ENCODE results near the gene AAGAB. TPM values are rescaled to one million over a fixed set of nuclear protein-coding genes. Genes with fewer than 3 reads are reported as not detected.

Gene AAGAB
- total RNA-seq, 1 experiment from 2014 or later: 52.0 TPM

GRCh38 chr15:67193223-67193990 is 61.1 kb downstream of the AAGAB start:
- H3K4me2 ChIP-seq (ENCODE audit: low read length): no peak overlapping the region
- H2AFZ ChIP-seq (ENCODE audit: low read depth, low read length, poor library complexity, severe bottlenecking): no peak overlapping the region
- ATAC-seq: no peak
- no peaks in the 10 kb centered on the region for H3K79me2 ChIP-seq (ENCODE audit: insufficient read depth, low read length)
- no peak overlapping the region for H3K27ac ChIP-seq (ENCODE audit: low read depth, low read length)
- H3K9me2 ChIP-seq (ENCODE audit: insufficient read depth): no peaks in the 10 kb centered on the region
- no TSS peak for BruUV-seq (replicated peaks)
- DNase-seq (ENCODE audit: low read depth, low spot score): no peak
- TF ChIP-seq EGR1 (IDR thresholded peaks at IDR 0.05; ENCODE audit: low read depth): no peak
- TF ChIP-seq SP1 (IDR thresholded peaks at IDR 0.05; ENCODE audit: low read depth): no peak
- no peak for TF ChIP-seq ZFX (IDR thresholded peaks at IDR 0.05)
- TF ChIP-seq ZBTB33 (IDR thresholded peaks at IDR 0.05; ENCODE audit: extremely low read depth, insufficient replicate concordance, low read length): no peak
- H3K9me3 ChIP-seq (ENCODE audit: control insufficient read depth in 1 of 2, insufficient read depth in 1 of 2, low read depth in 1 of 2, low read length in 2 of 2): no peaks in the 10 kb centered on the region
- intact Hi-C loops (cut with micrococcal nuclease): no loop called here
- H3K4me3 ChIP-seq (replicated peaks in 1 of 2; ENCODE audit: low read depth in 1 of 2, low read length in 2 of 2): no peak overlapping the region
- no peak overlapping the region for H3K9ac ChIP-seq (ENCODE audit: low read length)
- ChIA-PET POLR2A (no interaction called here), RAD21 (ENCODE audit: low non-redundant PET in 1 of 2, low total read pairs in 2 of 2, uncharacterized antibody in 2 of 2, unreplicated experiment in 2 of 2) (no interaction called here), CTCF (no interaction called here)
- H3K27me3 ChIP-seq (ENCODE audit: insufficient read depth, low read length): no peaks in the 10 kb centered on the region
- H3K36me3 ChIP-seq (ENCODE audit: control insufficient read depth in 1 of 2, insufficient read depth in 2 of 2, low read length in 2 of 2): peaks cover 14 to 40% of the 10 kb centered on the region in 2 experiments; a peak in 3 of 4 replicates
- no peaks in the 10 kb centered on the region for H4K20me1 ChIP-seq (ENCODE audit: insufficient read depth)
- H3K4me1 ChIP-seq (ENCODE audit: control insufficient read depth in 1 of 2, insufficient read depth in 2 of 2, low read length in 2 of 2): no peaks in the 10 kb centered on the region

- Histone ChIP-seq H3K36me3 (ENCODE audit: control insufficient read depth in 1 of 2, insufficient read depth in 2 of 2, low read length in 2 of 2) (peaks cover 18 to 50% of the 10 kb centered on the region in 2 experiments), H3K4me2 (ENCODE audit: low read length) (no peak overlapping the region), H3K9me2 (ENCODE audit: insufficient read depth) (no peaks in the 10 kb centered on the region), H3K4me3 (replicated peaks in 1 of 2; ENCODE audit: low read depth in 1 of 2, low read length in 2 of 2) (no peak overlapping the region), H3K27ac (ENCODE audit: low read depth, low read length) (no peak overlapping the region), H4K20me1 (ENCODE audit: insufficient read depth) (no peaks in the 10 kb centered on the region), H3K27me3 (ENCODE audit: insufficient read depth, low read length) (no peaks in the 10 kb centered on the region), H3K9ac (ENCODE audit: low read length) (no peak overlapping the region), H3K4me1 (ENCODE audit: control insufficient read depth in 1 of 2, insufficient read depth in 2 of 2, low read length in 2 of 2) (no peaks in the 10 kb centered on the region), H3K79me2 (ENCODE audit: insufficient read depth, low read length) (no peaks in the 10 kb centered on the region), H2AFZ (ENCODE audit: low read depth, low read length, poor library complexity, severe bottlenecking) (no peak overlapping the region), H3K9me3 (ENCODE audit: control insufficient read depth in 1 of 2, insufficient read depth in 1 of 2, low read depth in 1 of 2, low read length in 2 of 2) (no peaks in the 10 kb centered on the region)
- CTCF ChIA-PET: no interaction called here
- DNase-seq (ENCODE audit: low read depth, low spot score) (no peak), ATAC-seq (no peak)
- intact Hi-C loops (cut with micrococcal nuclease): no loop called here
- BruUV-seq (replicated peaks): no TSS peak
- RAD21 ChIA-PET (ENCODE audit: low non-redundant PET in 1 of 2, low total read pairs in 2 of 2, uncharacterized antibody in 2 of 2, unreplicated experiment in 2 of 2): no interaction called here
- no peak for TF ChIP-seq ZFX (IDR thresholded peaks at IDR 0.05)
- no peak for TF ChIP-seq CTCF (IDR thresholded peaks at IDR 0.05 in 2 of 3, conservative IDR thresholded peaks at IDR 0.05 in 1 of 3; ENCODE audit: borderline replicate concordance in 1 of 3, insufficient read depth in 1 of 3, low read depth in 2 of 3, low read length in 2 of 3)
- TF ChIP-seq POLR2AphosphoS5 (IDR thresholded peaks at IDR 0.05; ENCODE audit: low read depth, low read length): no peak
- no peak for TF ChIP-seq POLR2A (IDR thresholded peaks at IDR 0.05; ENCODE audit: borderline replicate concordance, extremely low read depth, insufficient read depth, insufficient read length)
- TF ChIP-seq EZH2phosphoT487 (IDR thresholded peaks at IDR 0.05; ENCODE audit: borderline replicate concordance): no peak
- TF ChIP-seq RAD21 (IDR thresholded peaks at IDR 0.05; ENCODE audit: low read depth): no peak
- no peak for TF ChIP-seq TCF7L2 (IDR thresholded peaks at IDR 0.05; ENCODE audit: borderline replicate concordance, extremely low read depth, insufficient read depth, insufficient read length)
- no peak for TF ChIP-seq EGR1 (IDR thresholded peaks at IDR 0.05; ENCODE audit: low read depth)
- TF ChIP-seq SP1 (IDR thresholded peaks at IDR 0.05; ENCODE audit: low read depth): no peak
- TF ChIP-seq ELF1 (IDR thresholded peaks at IDR 0.05; ENCODE audit: borderline replicate concordance, low read depth): no peak
- no peak for TF ChIP-seq MAX (IDR thresholded peaks at IDR 0.05)
- POLR2A ChIA-PET: no interaction called here
Measured at GRCh38 chr15:67192185-67192820, 62.2 kb downstream of the AAGAB start.

All from HCT116 (cell line).